GM12878 (cell line): ENCODE data around the gene RAB36. TPM values are rescaled to one million over a fixed set of nuclear protein-coding genes. Genes with fewer than 3 reads are reported as not detected.

Source experiments
- ATAC-seq: fragments of 200-7000 bp; cut with Tn5 transposase; 3 replicates; pipeline ENCODE4 v1.9.1; 2020; ENCODE audit warnings: mild to moderate bottlenecking, moderate library complexity
- BruUV-seq: library from RNA; stranded (reverse); fragments of 400-500 nt; replicated peaks from 2 replicates; lab custom pipeline; 2021; lab: Mats Ljungman, UMichigan
- CTCF ChIA-PET: fragments of 300-600 bp; sonication (Branson Sonifier 250); formaldehyde crosslinking; extraction: SDS; loops from one replicate; lab custom pipeline; 2021; ENCODE audit warnings: inconsistent platforms; lab: Yijun Ruan, JAX
- POLR2A ChIA-PET: fragments of 350-600 bp; formaldehyde crosslinking; extraction: SDS; loops from one replicate; lab custom pipeline; 2021; ENCODE audit warnings: inconsistent platforms; lab: Charles Lee
- RAD21 ChIA-PET: fragments of 300-600 bp; sonication (Branson Sonifier 250); formaldehyde crosslinking; loops from one replicate; lab custom pipeline; 2023; ENCODE audit warnings: antibody characterized with exemption; ENCODE audit not compliant: unreplicated experiment; lab: Charles Lee
- SMC1A ChIA-PET: fragments of 300-600 bp; sonication (Branson Sonifier 250); formaldehyde crosslinking; loops from one replicate; lab custom pipeline; 2023; ENCODE audit not compliant: unreplicated experiment, uncharacterized antibody; lab: Charles Lee
- DNase-seq: peaks from one replicate; pipeline ENCODE4 v3.0.0-alpha.2; 2011; ENCODE audit warnings: low read depth, low spot score
- FAIRE-seq: peaks from 3 replicates; lab custom pipeline; 2011; peaks lifted over from hg19 to GRCh38; lab: Jason Lieb, UNC
- H2AFZ ChIP-seq: 2 replicates; pipeline ENCODE4 v1.6.0; 2011; ENCODE audit warnings: low read depth, low read length, control low read depth; ENCODE audit not compliant: control insufficient read depth
- H3K27ac ChIP-seq: 2 replicates; pipeline ENCODE4 v1.5.1; 2011; ENCODE audit warnings: control low read depth; ENCODE audit not compliant: control insufficient read depth, insufficient read depth
- H3K27me3 ChIP-seq, 2 experiments: replicated peaks in 1 of 2; 2 replicates each; pipeline versions ENCODE4 v1.6.0 to v1.6.1; 2011; ENCODE audit warnings: low read length in 1 of 2; ENCODE audit not compliant: control insufficient read depth in 2 of 2, insufficient read depth in 2 of 2
- H3K36me3 ChIP-seq, 2 experiments: 2 replicates each; pipeline ENCODE4 v1.5.1; 2011; ENCODE audit warnings: low read length in 1 of 2; ENCODE audit not compliant: control insufficient read depth in 2 of 2, insufficient read depth in 2 of 2
- H3K4me1 ChIP-seq: 2 replicates; pipeline ENCODE4 v1.6.1; 2011; ENCODE audit warnings: mild to moderate bottlenecking, low read length, moderate library complexity, mixed read lengths; ENCODE audit not compliant: control insufficient read depth, insufficient read depth
- H3K4me2 ChIP-seq: 2 replicates; pipeline ENCODE4 v1.6.0; 2011; ENCODE audit warnings: control low read depth; ENCODE audit not compliant: control insufficient read depth, insufficient read depth
- H3K4me3 ChIP-seq: fragments of 200-600 bp; sonication (generic); 2 replicates; pipeline ENCODE4 v1.5.1; 2016
- H3K79me2 ChIP-seq: 2 replicates; pipeline ENCODE4 v1.6.0; 2011; ENCODE audit warnings: low read length; ENCODE audit not compliant: control insufficient read depth, insufficient read depth
- H3K9ac ChIP-seq: 2 replicates; pipeline ENCODE4 v1.8.0; 2011; ENCODE audit warnings: low read length, control low read depth, mixed read lengths; ENCODE audit not compliant: control insufficient read depth, insufficient read depth
- H3K9me3 ChIP-seq: replicated peaks from 3 replicates; pipeline ENCODE4 v1.5.1; 2011; ENCODE audit warnings: mild to moderate bottlenecking, low read length; ENCODE audit not compliant: control insufficient read depth, insufficient read depth
- H4K20me1 ChIP-seq: 2 replicates; pipeline ENCODE4 v1.6.0; 2011; ENCODE audit not compliant: control insufficient read depth, insufficient read depth
- BRCA1 ChIP-seq: IDR thresholded peaks from 2 replicates; pipeline ENCODE4 v1.6.1; 2011; ENCODE audit warnings: low read depth, low read length, improper control_type of control experiment
- CBX5 ChIP-seq: sonication (generic); IDR thresholded peaks from 2 replicates; pipeline ENCODE4 v1.6.1; 2016; ENCODE audit warnings: low read depth, moderate library complexity, mild to moderate bottlenecking, inconsistent platforms
- CHD4 ChIP-seq: fragments of 200-600 bp; sonication (generic); IDR thresholded peaks from 2 replicates; pipeline ENCODE4 v1.6.1; 2016; ENCODE audit warnings: mild to moderate bottlenecking
- DPF2 ChIP-seq: fragments of 450-650 bp; IDR thresholded peaks from 2 replicates; pipeline ENCODE4 v1.6.1; 2017; ENCODE audit warnings: mild to moderate bottlenecking
- FOXM1 ChIP-seq: IDR thresholded peaks from 2 replicates; pipeline ENCODE4 v1.6.1; 2012; ENCODE audit warnings: low read depth, mild to moderate bottlenecking, inconsistent platforms, low read length, moderate library complexity
- GATAD2B ChIP-seq: fragments of 450-650 bp; conservative IDR thresholded peaks from 2 replicates; pipeline ENCODE4 v1.6.1; 2017; ENCODE audit warnings: low read depth, mild to moderate bottlenecking, moderate library complexity
- HDAC6 ChIP-seq: fragments of 200-600 bp; sonication (generic); IDR thresholded peaks from one replicate; pipeline ENCODE4 v1.8.0; 2017; ENCODE audit warnings: antibody characterized with exemption; ENCODE audit not compliant: unreplicated experiment
- IRF4 ChIP-seq: IDR thresholded peaks from 2 replicates; pipeline ENCODE4 v1.6.1; 2011; ENCODE audit warnings: low read depth, low read length
- MXI1 ChIP-seq: fragments of 150-350 bp; IDR thresholded peaks from 2 replicates; pipeline ENCODE4 v1.6.1; 2011; ENCODE audit warnings: low read depth, mild to moderate bottlenecking, inconsistent platforms, low read length, improper control_type of control experiment
- NFXL1 ChIP-seq: fragments of 450-650 bp; IDR thresholded peaks from 2 replicates; pipeline ENCODE4 v1.6.1; 2017; ENCODE audit warnings: antibody characterized with exemption, mild to moderate bottlenecking, borderline replicate concordance
- PKNOX1 ChIP-seq: fragments of 450-650 bp; IDR thresholded peaks from 2 replicates; pipeline ENCODE4 v1.6.1; 2016; ENCODE audit warnings: mild to moderate bottlenecking
- SREBF1 ChIP-seq: IDR thresholded peaks from 2 replicates; pipeline ENCODE4 v1.6.1; 2012; ENCODE audit warnings: mild to moderate bottlenecking, low read length
- TCF3 ChIP-seq: IDR thresholded peaks from 2 replicates; pipeline ENCODE4 v1.6.1; 2012; ENCODE audit warnings: low read depth, mild to moderate bottlenecking, low read length, borderline replicate concordance; ENCODE audit not compliant: insufficient read depth
- ZNF274 ChIP-seq: IDR thresholded peaks from one replicate; pipeline ENCODE4 v1.8.0; 2011; ENCODE audit not compliant: insufficient read length, insufficient read depth
- WGBS: methylation state at CpG from one replicate; pipeline ENCODE4 v1.1.6; 2016; ENCODE audit warnings: low lambda C conversion rate; ENCODE audit not compliant: insufficient replicate concordance, insufficient coverage; ENCODE audit errors: missing lambda C conversion rate; 5-methylcytosine and 5-hydroxymethylcytosine counted together
- in situ Hi-C: fragments of 300-500 bp; cut with MboI; formaldehyde crosslinking; loops from 9 replicates; pipeline ENCODE4 v1.14.3; 2018; ENCODE audit warnings: mixed read lengths
- intact Hi-C: fragments of 100-400 bp; cut with micrococcal nuclease; formaldehyde crosslinking; loops from one replicate; pipeline ENCODE4 v1.14.2; 2022; ENCODE audit not compliant: unreplicated experiment
- polyA plus RNA-seq, 11 experiments: library from polyadenylated mRNA; depleted of rRNA in 4 of 11; unstranded in 6 of 11; stranded (reverse) in 5 of 11; fragments of >200 nt; fragmentation: Nextera tagmentation in 4 of 11; fragmentation: Illumina TruSeq in 1 of 11; extraction: Ambion mirVana in 4 of 11; extraction: Trizol in 1 of 11; gene quantifications; 1 replicate in 1 of 11; 2 replicates in 10 of 11; pipeline versions ENCODE4 v1.2.1 to v1.2.3, GENCODE V29; 2011 to 2016; ENCODE audit warnings: inconsistent platforms in 2 of 11, missing spikeins in 2 of 11, low read depth in 1 of 11
- total RNA-seq, 4 experiments: library from RNA; depleted of rRNA in 3 of 4; stranded (reverse); fragments of >200 nt in 3 of 4; fragmentation: Illumina TruSeq in 1 of 4; extraction: Trizol in 1 of 4; gene quantifications; 2 replicates each; pipeline versions ENCODE4 v1.2.1 to v1.2.3, GENCODE V29; 2013 to 2021
- TF ChIP-seq, protein P1 (sequence below): fragments of 450-650 bp; IDR thresholded peaks from 2 replicates; pipeline ENCODE4 v1.6.1; 2018; ENCODE audit warnings: borderline replicate concordance, mild to moderate bottlenecking; ENCODE audit not compliant: partially characterized antibody

Gene RAB36
- total and polyA plus RNA-seq, 10 of the 15 experiments (the other 5 are each of a cell fraction or from before 2014, with no cell fraction given) = 0.31 to 2.7 (median 1.1) TPM

- H3K27me3 ChIP-seq = no peaks in the 10 kb centered on the region
- no peak overlapping the region for H3K9ac ChIP-seq
- DNase-seq (no peak), ATAC-seq (no peak), FAIRE-seq (no peak)
- no peak overlapping the region for H3K4me3 ChIP-seq
- in situ Hi-C loops = loop anchor here (5.0 to 10.0 kb wide), 3 partner anchors 165 to 945 kb away; no protein-coding TSS in a partner anchor
- H3K4me2 ChIP-seq = no peak overlapping the region
- BruUV-seq = no TSS peak
- H3K4me1 ChIP-seq = no peaks in the 10 kb centered on the region
- ChIA-PET CTCF (interaction anchor here (0.7 to 11.1 kb wide), 22 partner anchors 8 to 1456 kb away, joined by 3 to 539 read pairs (median 5); no protein-coding TSS in a partner anchor), RAD21 (interaction anchor here (0.7 to 13.5 kb wide), 9 partner anchors 10 to 360 kb away, joined by 3 to 281 read pairs (median 3); partner anchors contain the start of gene GNAZ), POLR2A (interaction anchor here (3.8 kb wide), 1 partner anchor 168 kb away, joined by 17 read pairs; no protein-coding TSS in a partner anchor), SMC1A (interaction anchor here (0.7 to 8.6 kb wide), 11 partner anchors 8 to 258 kb away, joined by 3 to 277 read pairs (median 3); no protein-coding TSS in a partner anchor)
- no peak overlapping the region for H3K27ac ChIP-seq
- no peak for TF ChIP-seq ZNF274
- TF ChIP-seq CHD4 = no peak
- TF ChIP-seq CBX5 = no peak
- TF ChIP-seq, protein P1, sequence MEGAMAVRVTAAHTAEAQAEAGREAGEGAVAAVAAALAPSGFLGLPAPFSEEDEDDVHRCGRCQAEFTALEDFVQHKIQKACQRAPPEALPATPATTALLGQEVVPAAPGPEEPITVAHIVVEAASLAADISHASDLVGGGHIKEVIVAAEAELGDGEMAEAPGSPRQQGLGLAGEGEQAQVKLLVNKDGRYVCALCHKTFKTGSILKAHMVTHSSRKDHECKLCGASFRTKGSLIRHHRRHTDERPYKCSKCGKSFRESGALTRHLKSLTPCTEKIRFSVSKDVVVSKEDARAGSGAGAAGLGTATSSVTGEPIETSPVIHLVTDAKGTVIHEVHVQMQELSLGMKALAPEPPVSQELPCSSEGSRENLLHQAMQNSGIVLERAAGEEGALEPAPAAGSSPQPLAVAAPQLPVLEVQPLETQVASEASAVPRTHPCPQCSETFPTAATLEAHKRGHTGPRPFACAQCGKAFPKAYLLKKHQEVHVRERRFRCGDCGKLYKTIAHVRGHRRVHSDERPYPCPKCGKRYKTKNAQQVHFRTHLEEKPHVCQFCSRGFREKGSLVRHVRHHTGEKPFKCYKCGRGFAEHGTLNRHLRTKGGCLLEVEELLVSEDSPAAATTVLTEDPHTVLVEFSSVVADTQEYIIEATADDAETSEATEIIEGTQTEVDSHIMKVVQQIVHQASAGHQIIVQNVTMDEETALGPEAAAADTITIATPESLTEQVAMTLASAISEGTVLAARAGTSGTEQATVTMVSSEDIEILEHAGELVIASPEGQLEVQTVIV = no peak
- TF ChIP-seq FOXM1 = no peak
- TF ChIP-seq BRCA1 = no peak
- no peak for TF ChIP-seq TCF3
- TF ChIP-seq DPF2 = no peak
- TF ChIP-seq HDAC6 = no peak
- no peak for TF ChIP-seq GATAD2B
- TF ChIP-seq NFXL1 = no peak
- no peak for TF ChIP-seq SREBF1
- no peak for TF ChIP-seq IRF4
- TF ChIP-seq MXI1 = no peak
- TF ChIP-seq PKNOX1 = no peak
- 47% methylated on average over 9 of the region's 9 CpGs for whole genome bisulfite sequencing
- intact Hi-C loops = loop anchor here (1.0 to 10.0 kb wide), 4 partner anchors 168 to 353 kb away; no protein-coding TSS in a partner anchor
- H4K20me1 ChIP-seq = no peaks in the 10 kb centered on the region
- no peaks in the 10 kb centered on the region for H3K79me2 ChIP-seq
- H3K9me3 ChIP-seq = no peaks in the 10 kb centered on the region
- no peak overlapping the region for H2AFZ ChIP-seq
- no peaks in the 10 kb centered on the region for H3K36me3 ChIP-seq
These were observed 17.5 kb upstream of the RAB36 start for GRCh38 chr22:23127788-23128187.
